ENCODE data around the gene S1PR5.
"Not testable (repeated sequence)": the region's sequence is repeated elsewhere in the genome, so short reads cannot be mapped to it uniquely, and the experiment has no call there.

The S1PR5 gene

DNA sequence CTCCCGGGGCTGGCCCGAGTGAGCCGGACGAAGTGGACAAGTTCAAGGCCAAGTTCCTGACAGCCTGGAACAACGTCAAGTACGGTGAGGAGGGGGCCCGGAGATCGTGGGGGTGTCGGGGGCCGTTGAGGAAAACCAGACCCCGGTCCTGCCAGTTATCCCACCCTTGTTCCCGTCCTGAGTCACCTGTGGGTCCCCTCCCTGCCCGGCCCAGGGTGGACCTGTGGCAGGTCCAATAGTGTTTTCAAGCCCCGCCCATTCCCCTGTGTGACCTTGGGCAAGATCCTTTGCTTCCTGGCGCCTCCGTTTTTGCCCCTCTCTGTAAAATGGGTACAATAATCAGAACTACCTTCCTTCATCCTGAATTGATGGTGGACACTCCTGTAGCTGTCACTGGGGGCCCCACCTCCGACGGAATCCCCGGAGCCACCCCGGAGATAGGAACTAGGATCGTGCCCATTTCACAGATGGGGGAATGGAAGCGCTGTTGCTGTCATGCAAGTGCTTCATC is 27.1 kb upstream of the S1PR5 start:
- peak; percentile 39 for DNase-seq

- peak; percentile 98 for DNase-seq
These were observed 26.4 kb upstream of the S1PR5 start, which contains the start of gene ATG4D for GRCh38 chr19:10543420-10544241. ATG4D (plus strand) TSS chr19:10543904; CDS start chr19:10544091, 187 bp downstream.

DNA sequence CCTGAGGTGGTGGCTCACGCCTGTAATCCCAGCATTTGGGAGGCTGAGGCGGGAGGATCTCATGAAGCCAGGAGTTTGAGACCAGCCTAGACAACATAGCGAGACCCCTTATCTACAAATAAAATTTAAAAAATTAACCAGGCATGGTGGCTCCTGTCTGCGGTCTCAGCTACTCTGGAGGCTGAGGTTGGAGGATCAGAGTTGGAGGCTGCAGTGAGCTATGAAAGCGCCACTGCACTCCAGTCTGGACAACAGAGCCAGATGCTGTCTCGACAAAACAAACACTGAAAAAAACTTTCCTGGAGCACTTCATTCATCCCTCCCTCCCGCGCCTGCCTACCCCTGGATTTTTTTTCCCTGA is 25.8 kb upstream of the S1PR5 start:
- no peak for DNase-seq

DNA sequence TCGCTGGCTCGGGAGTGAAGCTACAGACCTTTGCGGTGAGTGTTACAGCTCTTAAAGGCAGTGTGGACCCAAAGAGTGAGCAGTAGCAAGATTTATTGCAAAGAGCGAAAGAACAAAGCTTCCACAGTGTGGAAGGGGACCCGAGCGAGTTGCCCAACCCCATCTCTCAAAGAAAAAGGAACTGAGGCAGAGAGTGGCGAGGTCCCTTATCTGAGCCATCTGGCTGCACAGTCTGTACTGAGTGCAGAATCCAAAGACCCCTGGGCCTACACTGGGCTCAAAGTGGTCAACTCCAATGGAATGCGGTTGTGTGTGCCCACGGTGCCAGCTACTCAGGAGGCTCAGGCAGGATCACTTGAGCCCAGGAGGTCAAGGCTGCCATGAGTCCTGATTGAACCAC is 21.8 kb upstream of the S1PR5 start:
- not testable (repeated sequence) for DNase-seq

DNA sequence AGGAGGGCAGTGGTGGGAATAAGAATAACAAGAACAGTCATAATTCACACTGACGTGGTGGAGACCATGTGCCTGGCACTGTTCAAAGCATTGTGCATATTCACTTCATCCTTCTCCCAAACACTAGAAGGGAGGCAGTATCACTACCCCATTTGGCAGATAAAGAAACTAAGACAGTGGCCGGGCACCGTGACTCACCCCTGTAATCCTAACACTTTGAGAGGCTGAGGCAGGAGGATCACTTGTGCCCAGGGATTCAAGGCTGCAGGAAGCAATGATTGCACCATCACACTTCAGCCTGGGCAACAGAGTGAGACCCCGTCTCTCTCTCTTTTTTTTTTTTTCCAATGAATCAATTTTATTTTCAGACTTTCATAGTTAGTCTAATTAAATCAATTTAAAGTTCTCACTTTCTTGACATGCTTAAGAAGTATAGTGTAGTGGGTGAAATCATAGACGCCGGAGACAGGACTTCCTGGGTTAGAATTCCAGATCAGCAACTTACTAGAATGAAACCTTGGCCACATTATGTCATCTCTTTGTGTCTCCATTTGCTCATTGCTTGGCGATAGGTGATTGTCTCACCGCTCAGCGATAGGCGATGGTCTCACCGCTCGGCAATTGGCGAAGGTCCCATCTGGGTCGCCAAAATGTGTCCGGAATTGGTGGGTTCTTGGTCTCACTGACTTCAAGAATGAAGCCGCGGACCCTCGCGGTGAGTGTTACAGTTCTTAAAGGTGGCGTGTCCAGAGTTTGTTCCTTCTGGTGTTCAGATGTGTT is 21.1 kb upstream of the S1PR5 start:
- DNase-seq = no peak

- DNase-seq = no peak
These were observed 20.4 kb upstream of the S1PR5 start for GRCh38 chr19:10537668-10538067.

DNA sequence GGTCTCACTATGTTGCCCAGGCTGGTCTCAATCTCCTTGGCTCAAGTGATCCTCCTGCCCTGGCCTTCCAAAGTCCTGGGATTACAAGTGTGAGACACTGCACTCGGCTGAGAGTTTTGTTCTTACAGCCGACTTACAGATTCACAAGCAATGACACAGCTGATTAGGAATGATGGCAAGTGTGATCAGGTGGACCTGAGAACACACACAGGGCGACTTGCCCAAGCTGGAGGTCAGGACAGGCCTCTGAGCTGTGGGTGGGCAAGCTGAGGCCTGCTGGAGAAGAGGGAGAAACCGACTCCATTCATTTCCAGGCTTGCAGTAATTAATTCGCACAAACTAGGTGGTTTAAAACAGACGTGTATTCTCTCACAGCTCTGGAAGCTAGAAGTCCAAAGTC is 18.4 kb upstream of the S1PR5 start:
- no peak for DNase-seq

DNA sequence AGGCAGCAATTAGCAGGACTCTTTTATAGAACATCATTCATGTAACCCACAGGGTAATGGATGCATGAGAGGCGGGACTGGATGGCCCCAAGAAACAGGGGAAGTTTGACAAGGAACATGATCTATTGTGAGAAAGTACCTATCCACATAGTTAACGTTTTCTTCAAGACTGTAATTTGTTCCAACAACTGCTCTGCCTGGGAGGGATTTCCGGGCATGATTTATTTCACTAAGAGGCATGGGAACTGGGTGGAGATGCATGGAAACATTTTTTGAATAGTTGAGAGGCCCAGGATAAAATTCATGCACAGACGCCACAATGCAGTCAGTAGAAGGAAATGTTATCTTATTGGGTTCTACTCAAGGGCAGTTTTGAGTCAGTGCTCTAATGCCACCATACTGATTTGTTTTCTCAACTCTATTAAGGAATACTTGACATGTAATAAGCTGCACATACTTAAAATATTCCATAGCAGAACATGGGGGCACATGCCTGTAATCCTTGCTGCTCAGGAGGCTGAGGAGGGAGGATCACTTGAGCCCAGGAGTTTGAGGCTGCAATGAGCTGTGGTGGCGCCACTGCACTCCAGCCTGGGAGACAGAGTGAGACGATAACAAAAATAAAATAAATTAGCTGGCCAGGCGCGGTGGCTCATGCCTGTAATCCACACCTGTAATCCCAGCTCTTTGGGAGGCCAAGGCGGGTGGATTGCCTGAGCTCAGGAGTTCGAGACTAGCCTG is 16.6 kb upstream of the S1PR5 start:
- DNase-seq = no peak

GRCh38 chr19:10532457-10532856 is 15.2 kb upstream of the S1PR5 start:
- DNase-seq = no peak

- not testable (repeated sequence) for DNase-seq
These were observed 9.6 kb upstream of the S1PR5 start for GRCh38 chr19:10526887-10527286.

- no peak for DNase-seq
These were observed 8.4 kb upstream of the S1PR5 start for GRCh38 chr19:10525636-10526035.

DNA sequence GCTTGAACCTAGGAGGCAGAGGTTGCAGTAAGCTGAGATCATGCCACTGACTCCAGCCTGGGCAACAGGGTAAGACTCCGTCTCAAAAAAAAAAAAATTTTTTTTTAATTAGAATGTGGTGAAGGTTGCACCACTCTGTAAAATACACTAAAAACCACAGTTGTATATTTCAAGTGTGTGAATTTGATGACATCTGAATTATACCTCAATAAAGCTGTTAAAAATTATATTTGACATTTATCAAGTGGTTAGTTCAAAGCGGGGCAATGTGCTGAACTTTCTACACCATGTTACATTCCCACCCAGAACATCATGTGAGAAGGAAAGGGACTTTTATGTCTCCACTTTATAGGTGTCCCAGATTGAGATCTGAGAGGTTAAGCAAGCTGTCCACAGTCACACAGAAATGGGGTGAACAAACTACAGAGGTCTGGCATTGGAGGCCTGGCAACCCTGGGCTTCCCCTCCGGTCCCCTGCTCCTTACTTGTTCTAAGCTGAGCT is 5.9 kb upstream of the S1PR5 start:
- DNase-seq = no peak

DNA sequence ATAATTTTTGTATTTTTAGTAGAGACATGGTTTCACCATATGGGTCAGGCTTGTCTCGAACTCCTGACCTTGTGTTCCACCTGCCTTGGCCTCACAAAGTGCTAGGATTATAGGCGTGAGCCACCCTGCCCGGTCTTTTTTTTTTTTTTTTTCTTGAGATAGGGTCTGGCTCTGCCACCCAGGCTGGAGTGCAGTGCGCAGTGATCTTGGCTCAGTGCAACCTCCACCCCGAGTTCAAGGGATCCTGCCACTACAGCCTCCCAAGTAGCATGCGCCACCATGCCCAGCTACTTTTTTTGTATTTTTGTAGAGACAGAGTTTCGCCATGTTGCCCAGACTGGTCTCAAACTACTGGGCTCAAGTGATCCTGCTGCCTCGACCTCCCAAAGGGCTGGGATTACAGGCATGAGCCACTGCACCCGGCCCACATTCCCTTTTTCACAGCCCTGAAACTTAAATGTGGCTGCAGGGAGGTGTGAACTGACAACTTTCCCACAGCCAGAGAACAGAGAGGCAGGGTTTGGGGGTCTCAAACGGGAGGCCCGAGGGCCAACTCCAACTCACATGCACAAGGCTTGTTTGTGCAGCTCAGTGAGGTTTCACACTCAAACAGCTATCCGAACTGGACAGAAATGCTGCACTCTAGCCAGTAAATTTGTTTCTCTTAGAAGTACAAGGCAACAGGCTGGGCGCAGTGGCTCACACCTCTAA is 4.4 kb upstream of the S1PR5 start:
- DNase-seq = no peak

GRCh38 chr19:10520652-10521318 is 3.5 kb upstream of the S1PR5 start:
- peak; percentile 15 for DNase-seq

DNA sequence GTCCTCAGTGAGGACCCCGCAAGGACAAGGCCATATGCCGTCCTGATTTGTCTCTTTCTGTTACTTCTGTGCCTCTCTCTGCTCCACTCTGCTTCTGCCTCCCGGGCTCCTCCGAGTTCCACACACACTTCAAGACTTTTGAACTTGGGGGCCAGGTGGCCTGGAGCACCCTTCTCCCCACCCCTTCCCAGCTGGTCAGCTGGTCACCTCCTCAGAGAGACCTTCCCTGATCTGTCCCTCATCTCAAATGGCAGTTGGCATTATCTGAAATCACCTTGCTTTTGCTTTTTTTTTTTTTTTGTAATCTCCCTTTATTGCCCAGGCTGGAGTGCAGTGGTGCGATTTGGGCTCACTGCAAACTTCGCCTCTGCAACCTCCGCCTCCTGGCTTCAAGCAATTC is 2.2 kb upstream of the S1PR5 start:
- no peak for DNase-seq

- DNase-seq = no peak
These were observed 1.5 kb upstream of the S1PR5 start for GRCh38 chr19:10518444-10519361.

- peak; percentile 37 for DNase-seq
These were observed 655 bp upstream of the S1PR5 start for GRCh38 chr19:10517760-10518443.

- peak; percentile 25 for DNase-seq
These were observed 468 bp downstream of the S1PR5 start for GRCh38 chr19:10516671-10517286.

- no peak for DNase-seq
These were observed 1.2 kb downstream of the S1PR5 start for GRCh38 chr19:10516064-10516385.

Measured in NCI-H146 (cell line).